Loucy (cell line): ENCODE measurements around the gene NRN1.
"Not testable (repeated sequence)": the region's sequence is repeated elsewhere in the genome, so short reads cannot be mapped to it uniquely, and the experiment has no call there.

ENCODE experiments used
- H2AFZ ChIP-seq: fragments of 200-600 bp; sonication (generic); 2 replicates; pipeline ENCODE4 v1.6.0; 2016; ENCODE audit warnings: antibody characterized with exemption, mild to moderate bottlenecking, low read length, moderate library complexity
- H3F3A ChIP-seq: fragments of 200-600 bp; 2 replicates; pipeline ENCODE4 v1.6.0; 2016; ENCODE audit warnings: antibody characterized with exemption, low read depth, mild to moderate bottlenecking
- H3K27me3 ChIP-seq: fragments of 200-600 bp; sonication (generic); 2 replicates; pipeline ENCODE4 v1.6.1; 2014; ENCODE audit warnings: low read length, mild to moderate bottlenecking; ENCODE audit not compliant: insufficient read depth, poor library complexity, severe bottlenecking
- H3K36me3 ChIP-seq: fragments of 200-600 bp; sonication (generic); 2 replicates; pipeline ENCODE4 v1.6.1; 2016; ENCODE audit warnings: low read length; ENCODE audit not compliant: insufficient read depth
- H3K4me1 ChIP-seq: fragments of 200-600 bp; sonication (generic); 2 replicates; pipeline ENCODE4 v1.5.1; 2014; ENCODE audit warnings: low read length, mild to moderate bottlenecking; ENCODE audit not compliant: insufficient read depth, poor library complexity, severe bottlenecking
- H3K4me2 ChIP-seq: fragments of 200-600 bp; sonication (generic); 2 replicates; pipeline ENCODE4 v1.6.0; 2014; ENCODE audit warnings: antibody characterized with exemption, low read length, low read depth, mild to moderate bottlenecking; ENCODE audit not compliant: poor library complexity, severe bottlenecking
- H3K4me3 ChIP-seq: fragments of 200-600 bp; sonication (generic); 2 replicates; pipeline ENCODE4 v1.5.1; 2014; ENCODE audit warnings: low read length, mild to moderate bottlenecking, mixed read lengths; ENCODE audit not compliant: poor library complexity, severe bottlenecking
- H3K79me2 ChIP-seq: fragments of 200-600 bp; sonication (generic); 2 replicates; pipeline ENCODE4 v1.6.1; 2014; ENCODE audit warnings: low read length; ENCODE audit not compliant: insufficient read depth
- H3K9ac ChIP-seq: fragments of 200-600 bp; sonication (generic); 2 replicates; pipeline ENCODE4 v1.6.0; 2014; ENCODE audit warnings: mild to moderate bottlenecking, low read depth, low read length, moderate library complexity; ENCODE audit not compliant: poor library complexity, severe bottlenecking
- H3K9me2 ChIP-seq: fragments of 200-600 bp; sonication (generic); replicated peaks from 2 replicates; pipeline ENCODE4 v1.6.1; 2016; ENCODE audit warnings: low read depth, low read length, mixed read lengths
- H3K9me3 ChIP-seq: fragments of 200-600 bp; sonication (generic); 2 replicates; pipeline ENCODE4 v1.6.1; 2014; ENCODE audit warnings: mild to moderate bottlenecking, antibody characterized with exemption, low read length, low read depth; ENCODE audit not compliant: insufficient read depth
- H4K20me1 ChIP-seq: fragments of 200-600 bp; sonication (generic); 2 replicates; pipeline ENCODE4 v1.6.0; 2014; ENCODE audit warnings: antibody characterized with exemption, low read length, mild to moderate bottlenecking; ENCODE audit not compliant: insufficient read depth, poor library complexity, severe bottlenecking
- CTCF ChIP-seq: fragments of 200-600 bp; sonication (generic); conservative IDR thresholded peaks from 2 replicates; pipeline ENCODE4 v1.5.1; 2014; ENCODE audit warnings: mild to moderate bottlenecking, antibody characterized with exemption, low read length
- EZH2phosphoT487 ChIP-seq: fragments of 200-600 bp; IDR thresholded peaks from 2 replicates; pipeline ENCODE4 v1.6.1; 2018; ENCODE audit warnings: antibody characterized with exemption, mild to moderate bottlenecking, moderate library complexity, borderline replicate concordance

Gene NRN1

GRCh38 chr6:6026513-6027205, 19.9 kb upstream of the NRN1 start:
- no peak overlapping the region for H2AFZ ChIP-seq
- H3F3A ChIP-seq: no peaks in the 10 kb centered on the region
- TF ChIP-seq CTCF: no peak
- TF ChIP-seq EZH2phosphoT487: no peak
- H3K4me3 ChIP-seq: no peak overlapping the region
- peaks cover 8% of the 10 kb centered on the region for H3K4me1 ChIP-seq
- H4K20me1 ChIP-seq: no peaks in the 10 kb centered on the region
- H3K27me3 ChIP-seq: peaks cover 11% of the 10 kb centered on the region
- H3K9me3 ChIP-seq: no peaks in the 10 kb centered on the region
- no peaks in the 10 kb centered on the region for H3K79me2 ChIP-seq
- no peak overlapping the region for H3K4me2 ChIP-seq
- H3K36me3 ChIP-seq: no peaks in the 10 kb centered on the region
- H3K9ac ChIP-seq: no peak overlapping the region
- H3K9me2 ChIP-seq: no peaks in the 10 kb centered on the region

- H3K36me3 ChIP-seq: no peaks in the 10 kb centered on the region
- H2AFZ ChIP-seq: no peak overlapping the region
- H3K79me2 ChIP-seq: no peaks in the 10 kb centered on the region
- peaks cover 8% of the 10 kb centered on the region for H3K4me1 ChIP-seq
- H3F3A ChIP-seq: no peaks in the 10 kb centered on the region
- no peaks in the 10 kb centered on the region for H4K20me1 ChIP-seq
- H3K9ac ChIP-seq: no peak overlapping the region
- H3K27me3 ChIP-seq: peaks cover 11% of the 10 kb centered on the region
- no peak for TF ChIP-seq EZH2phosphoT487
- TF ChIP-seq CTCF: no peak
- no peak overlapping the region for H3K4me3 ChIP-seq
- no peak overlapping the region for H3K4me2 ChIP-seq
- H3K9me2 ChIP-seq: no peaks in the 10 kb centered on the region
- H3K9me3 ChIP-seq: no peaks in the 10 kb centered on the region
Measured at GRCh38 chr6:6025736-6026135, 19.0 kb upstream of the NRN1 start.

GRCh38 chr6:6024220-6024619, 17.5 kb upstream of the NRN1 start:
- Histone ChIP-seq H3K4me3 (no peak overlapping the region), H3F3A (no peaks in the 10 kb centered on the region), H3K79me2 (no peaks in the 10 kb centered on the region), H3K36me3 (no peaks in the 10 kb centered on the region), H2AFZ (no peak overlapping the region), H3K27me3 (peaks cover 11% of the 10 kb centered on the region), H3K4me2 (no peak overlapping the region), H3K9me2 (no peaks in the 10 kb centered on the region), H3K4me1 (peaks cover 8% of the 10 kb centered on the region), H4K20me1 (no peaks in the 10 kb centered on the region), H3K9me3 (no peaks in the 10 kb centered on the region), H3K9ac (no peak overlapping the region)
- TF ChIP-seq CTCF (no peak), EZH2phosphoT487 (no peak)

- not testable (repeated sequence) for H3K79me2 ChIP-seq, H3F3A ChIP-seq, H3K4me3 ChIP-seq, H3K9me3 ChIP-seq, H3K36me3 ChIP-seq, H3K9me2 ChIP-seq, H3K4me2 ChIP-seq, H2AFZ ChIP-seq, H3K4me1 ChIP-seq, H4K20me1 ChIP-seq, H3K9ac ChIP-seq
- peaks cover 11% of the 10 kb centered on the region for H3K27me3 ChIP-seq
Measured at GRCh38 chr6:6022841-6023240, 16.1 kb upstream of the NRN1 start.
